Fibroblast of mammary gland (primary cell): ENCODE data around the gene EFCAB6.
"Not testable (repeated sequence)": the region's sequence is repeated elsewhere in the genome, so short reads cannot be mapped to it uniquely, and the experiment has no call there.

Experiments used
- DNase-seq: peaks from one replicate; pipeline ENCODE4 v3.0.0-alpha.2; 2010; ENCODE audit warnings: low read depth
- H3K4me3 ChIP-seq: 2 replicates; pipeline ENCODE4 v1.5.1; 2011; ENCODE audit warnings: low read depth, mild to moderate bottlenecking, low read length, moderate library complexity; ENCODE audit not compliant: control insufficient read depth
- CTCF ChIP-seq: conservative IDR thresholded peaks from 2 replicates; pipeline ENCODE4 v1.5.1; 2011; ENCODE audit warnings: low read depth, low read length, inconsistent platforms; ENCODE audit not compliant: control insufficient read depth, insufficient read depth

EFCAB6 gene

GRCh38 chr22:43681731-43682360, 130.3 kb downstream of the EFCAB6 start:
- TF ChIP-seq CTCF = no peak
- DNase-seq = no peak
- no peak overlapping the region for H3K4me3 ChIP-seq

DNA sequence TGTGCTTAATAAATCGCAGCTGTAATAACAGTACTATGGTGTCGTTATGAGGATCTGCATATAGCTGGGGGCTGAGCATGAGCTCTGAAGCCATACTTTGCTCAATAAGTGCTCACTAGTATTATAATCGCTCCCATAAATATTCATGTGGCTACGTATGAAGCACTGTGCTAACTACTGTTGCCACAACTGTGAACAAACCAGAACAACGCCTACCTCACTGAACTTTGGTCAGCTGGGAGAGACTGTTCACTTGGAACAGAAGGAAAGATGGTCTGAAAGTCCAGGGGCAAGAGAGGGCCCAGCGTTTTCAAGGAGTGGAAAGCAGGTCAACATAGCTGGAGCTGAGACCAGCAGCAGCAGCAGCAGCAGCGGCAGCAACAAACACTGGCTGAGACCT, 141.6 kb downstream of the EFCAB6 start:
- H3K4me3 ChIP-seq = no peak overlapping the region
- TF ChIP-seq CTCF = no peak
- no peak for DNase-seq

GRCh38 chr22:43669190-43669589, 142.9 kb downstream of the EFCAB6 start:
- no peak for TF ChIP-seq CTCF
- no peak overlapping the region for H3K4me3 ChIP-seq

DNA sequence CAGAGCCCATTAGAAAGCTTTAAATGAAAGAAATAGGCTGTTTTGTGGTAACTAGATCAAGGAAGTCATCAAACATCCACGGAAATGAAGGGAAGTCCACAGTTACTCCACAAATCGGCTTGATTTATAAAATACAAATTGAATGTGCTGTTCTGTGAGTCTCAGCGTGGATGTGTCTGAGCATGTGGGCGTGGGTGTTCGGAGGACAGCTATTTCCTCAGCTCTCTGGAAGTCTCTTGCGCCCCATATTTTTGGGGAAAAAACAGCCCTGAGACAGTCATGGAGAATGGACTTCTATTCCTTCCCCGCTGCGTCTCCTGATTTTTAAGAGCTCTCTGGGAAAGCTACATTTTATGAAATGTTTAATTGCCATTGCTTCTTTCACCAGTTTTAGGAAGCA, 144.4 kb downstream of the EFCAB6 start:
- H3K4me3 ChIP-seq = no peak overlapping the region
- TF ChIP-seq CTCF = no peak
- no peak for DNase-seq

More at GRCh38 chr22:43669190-43669589, 142.9 kb downstream of the EFCAB6 start:
- no peak for DNase-seq

- no peak for DNase-seq
- no peak for TF ChIP-seq CTCF
- H3K4me3 ChIP-seq = no peak overlapping the region
Measured at GRCh38 chr22:43666457-43666856, 145.6 kb downstream of the EFCAB6 start.

DNA sequence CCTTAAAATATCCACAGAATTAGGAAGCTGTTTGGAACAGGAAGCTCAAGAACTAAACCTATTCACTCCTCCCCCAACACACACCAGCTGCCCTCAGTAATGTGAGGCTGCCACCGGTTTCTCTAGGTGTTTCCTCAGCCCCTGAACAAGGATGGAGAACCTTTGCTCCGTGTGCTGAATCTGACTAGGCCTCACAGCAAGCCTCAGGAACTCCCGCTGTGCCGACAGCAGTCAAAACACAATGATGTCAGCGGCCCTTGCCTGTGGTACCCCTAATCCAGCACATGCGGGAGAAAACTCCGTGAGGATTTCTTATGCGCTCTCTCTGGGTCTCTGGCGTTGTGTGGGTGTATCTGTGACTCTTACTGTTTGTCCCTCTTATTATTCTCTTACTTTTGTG, 153.3 kb downstream of the EFCAB6 start:
- TF ChIP-seq CTCF = no peak
- DNase-seq = no peak

DNA sequence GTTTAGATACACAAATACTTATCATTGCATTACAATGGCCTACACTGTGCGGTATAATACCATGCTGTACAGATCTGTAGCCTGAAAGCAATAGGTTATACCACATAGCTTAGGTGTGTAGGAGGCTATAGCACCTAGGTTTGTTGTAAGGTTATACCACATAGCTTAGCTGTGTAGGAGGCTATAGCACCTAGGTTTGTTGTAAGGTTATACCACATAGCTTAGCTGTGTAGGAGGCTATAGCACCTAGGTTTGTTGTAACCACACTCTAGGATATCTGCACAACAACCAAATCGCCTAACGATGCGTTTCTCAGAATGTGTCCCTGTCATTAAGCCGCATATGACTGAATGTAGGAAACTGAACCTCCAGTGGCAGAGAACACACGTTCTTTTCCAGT, 155.5 kb downstream of the EFCAB6 start:
- DNase-seq, H3K4me3 ChIP-seq: not testable (repeated sequence)

More for the DNA sequence above, 153.3 kb downstream of the EFCAB6 start:
- H3K4me3 ChIP-seq = no peak overlapping the region
